GM12878 (cell line): Measurements from ENCODE around the gene HPX. TPM values are rescaled to one million over a fixed set of nuclear protein-coding genes. Genes with fewer than 3 reads are reported as not detected.

Experiments used
- ATAC-seq: fragments of 200-7000 bp; cut with Tn5 transposase; 3 replicates; pipeline ENCODE4 v1.9.1; 2020; ENCODE audit warnings: mild to moderate bottlenecking, moderate library complexity
- BruUV-seq: library from RNA; stranded (reverse); fragments of 400-500 nt; replicated peaks from 2 replicates; lab custom pipeline; 2021; lab: Mats Ljungman, UMichigan
- CTCF ChIA-PET: fragments of 300-600 bp; sonication (Branson Sonifier 250); formaldehyde crosslinking; extraction: SDS; loops from one replicate; lab custom pipeline; 2021; ENCODE audit warnings: inconsistent platforms; lab: Yijun Ruan, JAX
- POLR2A ChIA-PET: fragments of 350-600 bp; formaldehyde crosslinking; extraction: SDS; loops from one replicate; lab custom pipeline; 2021; ENCODE audit warnings: inconsistent platforms; lab: Charles Lee
- RAD21 ChIA-PET: fragments of 300-600 bp; sonication (Branson Sonifier 250); formaldehyde crosslinking; loops from one replicate; lab custom pipeline; 2023; ENCODE audit warnings: antibody characterized with exemption; ENCODE audit not compliant: unreplicated experiment; lab: Charles Lee
- SMC1A ChIA-PET: fragments of 300-600 bp; sonication (Branson Sonifier 250); formaldehyde crosslinking; loops from one replicate; lab custom pipeline; 2023; ENCODE audit not compliant: unreplicated experiment, uncharacterized antibody; lab: Charles Lee
- DNase-seq: peaks from one replicate; pipeline ENCODE4 v3.0.0-alpha.2; 2011; ENCODE audit warnings: low read depth, low spot score
- FAIRE-seq: peaks from 3 replicates; lab custom pipeline; 2011; peaks lifted over from hg19 to GRCh38; lab: Jason Lieb, UNC
- H2AFZ ChIP-seq: 2 replicates; pipeline ENCODE4 v1.6.0; 2011; ENCODE audit warnings: low read depth, low read length, control low read depth; ENCODE audit not compliant: control insufficient read depth
- H3K27ac ChIP-seq: 2 replicates; pipeline ENCODE4 v1.5.1; 2011; ENCODE audit warnings: control low read depth; ENCODE audit not compliant: control insufficient read depth, insufficient read depth
- H3K27me3 ChIP-seq, 2 experiments: replicated peaks in 1 of 2; 2 replicates each; pipeline versions ENCODE4 v1.6.0 to v1.6.1; 2011; ENCODE audit warnings: low read length in 1 of 2; ENCODE audit not compliant: control insufficient read depth in 2 of 2, insufficient read depth in 2 of 2
- H3K36me3 ChIP-seq, 2 experiments: 2 replicates each; pipeline ENCODE4 v1.5.1; 2011; ENCODE audit warnings: low read length in 1 of 2; ENCODE audit not compliant: control insufficient read depth in 2 of 2, insufficient read depth in 2 of 2
- H3K4me1 ChIP-seq: 2 replicates; pipeline ENCODE4 v1.6.1; 2011; ENCODE audit warnings: mild to moderate bottlenecking, low read length, moderate library complexity, mixed read lengths; ENCODE audit not compliant: control insufficient read depth, insufficient read depth
- H3K4me2 ChIP-seq: 2 replicates; pipeline ENCODE4 v1.6.0; 2011; ENCODE audit warnings: control low read depth; ENCODE audit not compliant: control insufficient read depth, insufficient read depth
- H3K4me3 ChIP-seq: fragments of 200-600 bp; sonication (generic); 2 replicates; pipeline ENCODE4 v1.5.1; 2016
- H3K79me2 ChIP-seq: 2 replicates; pipeline ENCODE4 v1.6.0; 2011; ENCODE audit warnings: low read length; ENCODE audit not compliant: control insufficient read depth, insufficient read depth
- H3K9ac ChIP-seq: 2 replicates; pipeline ENCODE4 v1.8.0; 2011; ENCODE audit warnings: low read length, control low read depth, mixed read lengths; ENCODE audit not compliant: control insufficient read depth, insufficient read depth
- H3K9me3 ChIP-seq: replicated peaks from 3 replicates; pipeline ENCODE4 v1.5.1; 2011; ENCODE audit warnings: mild to moderate bottlenecking, low read length; ENCODE audit not compliant: control insufficient read depth, insufficient read depth
- H4K20me1 ChIP-seq: 2 replicates; pipeline ENCODE4 v1.6.0; 2011; ENCODE audit not compliant: control insufficient read depth, insufficient read depth
- CBFB ChIP-seq: IDR thresholded peaks from 2 replicates; pipeline ENCODE4 v1.6.1; 2016; ENCODE audit warnings: antibody characterized with exemption, low read depth
- CREB1 ChIP-seq: IDR thresholded peaks from 2 replicates; pipeline ENCODE4 v1.6.1; 2012; ENCODE audit warnings: low read depth, mild to moderate bottlenecking, inconsistent platforms
- E2F4 ChIP-seq: IDR thresholded peaks from 2 replicates; pipeline ENCODE4 v1.6.1; 2012; ENCODE audit warnings: low read depth, low read length, improper control_type of control experiment
- EGR1 ChIP-seq, 2 experiments: IDR thresholded peaks; 1 replicate in 1 of 2; 2 replicates in 1 of 2; pipeline ENCODE4 v1.6.1; 2011 to 2012; ENCODE audit warnings: low read depth in 2 of 2, low read length in 2 of 2, borderline replicate concordance in 1 of 2, mild to moderate bottlenecking in 1 of 2, moderate library complexity in 1 of 2
- GABPA ChIP-seq: IDR thresholded peaks from 2 replicates; pipeline ENCODE4 v1.6.1; 2014; ENCODE audit warnings: antibody characterized with exemption, low read depth, mild to moderate bottlenecking, inconsistent platforms
- MYB ChIP-seq: fragments of 150-350 bp; IDR thresholded peaks from 2 replicates; pipeline ENCODE4 v1.6.1; 2014; ENCODE audit warnings: mild to moderate bottlenecking, low read depth, low read length, borderline replicate concordance
- PML ChIP-seq: IDR thresholded peaks from 2 replicates; pipeline ENCODE4 v1.6.1; 2012; ENCODE audit warnings: low read length, inconsistent platforms
- POLR2AphosphoS2 ChIP-seq: IDR thresholded peaks from 2 replicates; pipeline ENCODE4 v1.6.1; 2011; ENCODE audit warnings: low read depth, mild to moderate bottlenecking, low read length, improper control_type of control experiment, moderate library complexity
- RELA ChIP-seq: fragments of 450-650 bp; IDR thresholded peaks from 2 replicates; pipeline ENCODE4 v1.8.0; 2014; ENCODE audit warnings: borderline replicate concordance; ENCODE audit not compliant: partially characterized antibody
- RUNX3 ChIP-seq: IDR thresholded peaks from 2 replicates; pipeline ENCODE4 v1.6.1; 2012; ENCODE audit warnings: low read length, inconsistent platforms
- SPI1 ChIP-seq: IDR thresholded peaks from 2 replicates; pipeline ENCODE4 v1.6.1; 2011; ENCODE audit warnings: low read depth, mild to moderate bottlenecking, low read length, moderate library complexity, borderline replicate concordance; ENCODE audit not compliant: insufficient read depth
- SUPT20H ChIP-seq: IDR thresholded peaks from 2 replicates; pipeline ENCODE4 v1.6.1; 2011; ENCODE audit warnings: low read depth, mild to moderate bottlenecking, low read length, moderate library complexity, borderline replicate concordance; ENCODE audit not compliant: control insufficient read depth
- ZBED1 ChIP-seq: IDR thresholded peaks from 2 replicates; pipeline ENCODE4 v1.6.1; 2016; ENCODE audit warnings: borderline replicate concordance
- WGBS: methylation state at CpG from one replicate; pipeline ENCODE4 v1.1.6; 2016; ENCODE audit warnings: low lambda C conversion rate; ENCODE audit not compliant: insufficient replicate concordance, insufficient coverage; ENCODE audit errors: missing lambda C conversion rate; 5-methylcytosine and 5-hydroxymethylcytosine counted together
- in situ Hi-C: fragments of 300-500 bp; cut with MboI; formaldehyde crosslinking; loops from 9 replicates; pipeline ENCODE4 v1.14.3; 2018; ENCODE audit warnings: mixed read lengths
- intact Hi-C: fragments of 100-400 bp; cut with micrococcal nuclease; formaldehyde crosslinking; loops from one replicate; pipeline ENCODE4 v1.14.2; 2022; ENCODE audit not compliant: unreplicated experiment
- polyA plus RNA-seq, 11 experiments: library from polyadenylated mRNA; depleted of rRNA in 4 of 11; unstranded in 6 of 11; stranded (reverse) in 5 of 11; fragments of >200 nt; fragmentation: Nextera tagmentation in 4 of 11; fragmentation: Illumina TruSeq in 1 of 11; extraction: Ambion mirVana in 4 of 11; extraction: Trizol in 1 of 11; gene quantifications; 1 replicate in 1 of 11; 2 replicates in 10 of 11; pipeline versions ENCODE4 v1.2.1 to v1.2.3, GENCODE V29; 2011 to 2016; ENCODE audit warnings: inconsistent platforms in 2 of 11, missing spikeins in 2 of 11, low read depth in 1 of 11
- total RNA-seq, 4 experiments: library from RNA; depleted of rRNA in 3 of 4; stranded (reverse); fragments of >200 nt in 3 of 4; fragmentation: Illumina TruSeq in 1 of 4; extraction: Trizol in 1 of 4; gene quantifications; 2 replicates each; pipeline versions ENCODE4 v1.2.1 to v1.2.3, GENCODE V29; 2013 to 2021
- TF ChIP-seq, protein P1 (sequence below): fragments of 450-650 bp; IDR thresholded peaks from 2 replicates; pipeline ENCODE4 v1.6.1; 2018; ENCODE audit warnings: mild to moderate bottlenecking, low read depth, moderate library complexity; ENCODE audit not compliant: partially characterized antibody
- TF ChIP-seq, protein P2 (sequence below): IDR thresholded peaks from 2 replicates; pipeline ENCODE4 v1.6.1; 2012; ENCODE audit warnings: low read depth, low read length, improper control_type of control experiment

The HPX gene
- total and polyA plus RNA-seq, 10 of the 15 experiments (the other 5 are each of a cell fraction or from before 2014, with no cell fraction given): 0.08 to 1.7 (median 0.18) TPM; not detected in 1

- H4K20me1 ChIP-seq: no peaks in the 10 kb centered on the region
- SMC1A ChIA-PET: interaction anchor here (1.2 to 1.8 kb wide), 4 partner anchors 10 to 55 kb away, joined by 4 to 7 read pairs (median 5); no protein-coding TSS in a partner anchor
- no peak overlapping the region for H3K9ac ChIP-seq
- no peaks in the 10 kb centered on the region for H3K9me3 ChIP-seq
- RAD21 ChIA-PET: interaction anchor here (1.2 to 1.4 kb wide), 2 partner anchors 9 to 55 kb away, joined by 3 read pairs; no protein-coding TSS in a partner anchor
- no TSS peak for BruUV-seq
- POLR2A ChIA-PET: no interaction called here
- intact Hi-C loops: no loop called here
- CTCF ChIA-PET: interaction anchor here (0.5 kb wide), 1 partner anchor 48 kb away, joined by 3 read pairs; no protein-coding TSS in a partner anchor
- no peaks in the 10 kb centered on the region for H3K79me2 ChIP-seq
- no peak overlapping the region for H2AFZ ChIP-seq
- H3K4me1 ChIP-seq: peaks cover 17% of the 10 kb centered on the region
- no peaks in the 10 kb centered on the region for H3K36me3 ChIP-seq
- FAIRE-seq (no peak), DNase-seq (no peak), ATAC-seq (peak; percentile 58)
- H3K27ac ChIP-seq: no peak overlapping the region
- H3K27me3 ChIP-seq: no peaks in the 10 kb centered on the region
- 1% methylated on average over 5 of the region's 5 CpGs for WGBS
- in situ Hi-C loops: no loop called here
- peak overlapping the region; percentile 26 for H3K4me2 ChIP-seq
- H3K4me3 ChIP-seq: no peak overlapping the region
- TF ChIP-seq, protein P1, sequence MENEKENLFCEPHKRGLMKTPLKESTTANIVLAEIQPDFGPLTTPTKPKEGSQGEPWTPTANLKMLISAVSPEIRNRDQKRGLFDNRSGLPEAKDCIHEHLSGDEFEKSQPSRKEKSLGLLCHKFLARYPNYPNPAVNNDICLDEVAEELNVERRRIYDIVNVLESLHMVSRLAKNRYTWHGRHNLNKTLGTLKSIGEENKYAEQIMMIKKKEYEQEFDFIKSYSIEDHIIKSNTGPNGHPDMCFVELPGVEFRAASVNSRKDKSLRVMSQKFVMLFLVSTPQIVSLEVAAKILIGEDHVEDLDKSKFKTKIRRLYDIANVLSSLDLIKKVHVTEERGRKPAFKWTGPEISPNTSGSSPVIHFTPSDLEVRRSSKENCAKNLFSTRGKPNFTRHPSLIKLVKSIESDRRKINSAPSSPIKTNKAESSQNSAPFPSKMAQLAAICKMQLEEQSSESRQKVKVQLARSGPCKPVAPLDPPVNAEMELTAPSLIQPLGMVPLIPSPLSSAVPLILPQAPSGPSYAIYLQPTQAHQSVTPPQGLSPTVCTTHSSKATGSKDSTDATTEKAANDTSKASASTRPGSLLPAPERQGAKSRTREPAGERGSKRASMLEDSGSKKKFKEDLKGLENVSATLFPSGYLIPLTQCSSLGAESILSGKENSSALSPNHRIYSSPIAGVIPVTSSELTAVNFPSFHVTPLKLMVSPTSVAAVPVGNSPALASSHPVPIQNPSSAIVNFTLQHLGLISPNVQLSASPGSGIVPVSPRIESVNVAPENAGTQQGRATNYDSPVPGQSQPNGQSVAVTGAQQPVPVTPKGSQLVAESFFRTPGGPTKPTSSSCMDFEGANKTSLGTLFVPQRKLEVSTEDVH: no peak
- TF ChIP-seq CBFB (no peak), EGR1 (IDR thresholded peaks at IDR 0.05; ENCODE audit: borderline replicate concordance in 1 of 2, low read depth in 2 of 2, low read length in 2 of 2) (no peak), POLR2AphosphoS2 (no peak), SPI1 (no peak), RELA (no peak), MYB (no peak), SUPT20H (no peak), GABPA (no peak), CREB1 (no peak), ZBED1 (no peak), PML (no peak), E2F4 (no peak), RUNX3 (peak; percentile 62)
- TF ChIP-seq, protein P2, sequence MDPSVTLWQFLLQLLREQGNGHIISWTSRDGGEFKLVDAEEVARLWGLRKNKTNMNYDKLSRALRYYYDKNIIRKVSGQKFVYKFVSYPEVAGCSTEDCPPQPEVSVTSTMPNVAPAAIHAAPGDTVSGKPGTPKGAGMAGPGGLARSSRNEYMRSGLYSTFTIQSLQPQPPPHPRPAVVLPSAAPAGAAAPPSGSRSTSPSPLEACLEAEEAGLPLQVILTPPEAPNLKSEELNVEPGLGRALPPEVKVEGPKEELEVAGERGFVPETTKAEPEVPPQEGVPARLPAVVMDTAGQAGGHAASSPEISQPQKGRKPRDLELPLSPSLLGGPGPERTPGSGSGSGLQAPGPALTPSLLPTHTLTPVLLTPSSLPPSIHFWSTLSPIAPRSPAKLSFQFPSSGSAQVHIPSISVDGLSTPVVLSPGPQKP: no peak
Observed at GRCh38 chr11:6433998-6434660, 6.7 kb downstream of the HPX start.
